HG02642 (cell line): ENCODE results near the gene RYR1.
"Not testable (repeated sequence)": the region's sequence is repeated elsewhere in the genome, so short reads cannot be mapped to it uniquely, and the experiment has no call there.

Experiments used
- ATAC-seq: cut with Tn5 transposase; IDR thresholded peaks from one replicate; pipeline ENCODE4 v1.9.1; 2021; ENCODE audit warnings: mild to moderate bottlenecking; ENCODE audit not compliant: unreplicated experiment, poor library complexity

The RYR1 gene

DNA sequence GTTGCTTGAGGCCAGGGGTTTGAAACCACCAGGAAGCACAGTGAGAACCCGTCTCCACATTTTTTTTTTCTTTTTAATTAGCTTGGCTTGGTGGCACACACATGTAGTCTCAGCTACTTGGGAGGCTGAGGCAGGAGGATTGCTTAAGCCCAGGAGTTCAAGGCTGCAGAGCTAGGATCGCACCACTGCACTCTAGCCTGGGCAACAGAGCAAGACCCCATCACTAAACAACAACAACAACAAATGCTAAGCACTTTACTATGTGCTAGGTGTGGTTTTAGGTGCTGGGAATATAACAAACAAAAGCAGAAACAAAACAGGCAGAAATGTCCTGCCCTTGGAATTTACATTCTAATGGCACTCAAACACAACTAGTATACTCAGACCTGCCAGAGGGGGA lies 51.3 kb downstream of the RYR1 start:
- no peak for ATAC-seq

DNA sequence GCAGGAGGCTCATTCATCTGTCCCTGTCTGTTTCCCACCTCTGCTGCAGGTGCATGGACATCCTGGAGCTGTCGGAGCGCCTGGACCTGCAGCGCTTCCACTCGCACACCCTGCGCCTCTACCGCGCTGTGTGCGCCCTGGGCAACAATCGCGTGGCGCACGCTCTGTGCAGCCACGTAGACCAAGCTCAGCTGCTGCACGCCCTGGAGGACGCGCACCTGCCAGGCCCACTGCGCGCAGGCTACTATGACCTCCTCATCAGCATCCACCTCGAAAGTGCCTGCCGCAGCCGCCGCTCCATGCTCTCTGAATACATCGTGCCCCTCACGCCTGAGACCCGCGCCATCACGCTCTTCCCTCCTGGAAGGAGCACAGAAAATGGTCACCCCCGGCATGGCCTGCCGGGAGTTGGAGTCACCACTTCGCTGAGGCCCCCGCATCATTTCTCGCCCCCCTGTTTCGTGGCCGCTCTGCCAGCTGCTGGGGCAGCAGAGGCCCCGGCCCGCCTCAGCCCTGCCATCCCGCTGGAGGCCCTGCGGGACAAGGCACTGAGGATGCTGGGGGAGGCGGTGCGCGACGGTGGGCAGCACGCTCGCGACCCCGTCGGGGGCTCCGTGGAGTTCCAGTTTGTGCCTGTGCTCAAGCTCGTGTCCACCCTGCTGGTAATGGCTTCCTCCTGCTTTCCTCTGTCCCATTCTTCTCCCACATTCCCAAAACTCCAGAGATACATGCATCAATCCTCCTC lies 52.2 kb downstream of the RYR1 start:
- ATAC-seq: no peak

DNA sequence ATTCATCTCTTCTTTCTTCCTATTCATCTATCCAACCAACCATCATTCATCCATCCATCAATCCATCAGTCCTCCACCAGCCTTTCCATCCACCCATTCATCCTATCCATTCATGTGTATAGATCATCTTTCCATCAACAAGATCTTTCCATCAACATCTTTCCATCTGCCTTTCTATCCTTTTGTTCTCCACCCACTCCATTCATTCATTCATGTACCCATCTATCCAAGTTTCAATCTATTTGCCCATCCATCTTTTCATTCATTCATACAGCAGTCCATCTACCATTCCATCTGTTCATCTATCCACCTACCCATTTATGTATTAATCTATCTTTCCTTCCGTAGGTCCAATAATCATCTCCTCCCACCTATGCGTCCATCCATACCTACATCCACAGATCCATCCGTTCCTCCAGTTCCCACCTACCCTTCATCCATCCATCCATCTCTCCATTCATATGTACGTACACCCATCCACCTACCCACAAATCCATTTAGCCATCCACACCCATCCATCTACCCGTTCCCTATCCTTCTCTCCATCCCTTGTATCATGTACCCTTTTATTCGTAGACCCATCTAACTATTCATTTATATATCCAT lies 53.3 kb downstream of the RYR1 start:
- ATAC-seq: no peak

DNA sequence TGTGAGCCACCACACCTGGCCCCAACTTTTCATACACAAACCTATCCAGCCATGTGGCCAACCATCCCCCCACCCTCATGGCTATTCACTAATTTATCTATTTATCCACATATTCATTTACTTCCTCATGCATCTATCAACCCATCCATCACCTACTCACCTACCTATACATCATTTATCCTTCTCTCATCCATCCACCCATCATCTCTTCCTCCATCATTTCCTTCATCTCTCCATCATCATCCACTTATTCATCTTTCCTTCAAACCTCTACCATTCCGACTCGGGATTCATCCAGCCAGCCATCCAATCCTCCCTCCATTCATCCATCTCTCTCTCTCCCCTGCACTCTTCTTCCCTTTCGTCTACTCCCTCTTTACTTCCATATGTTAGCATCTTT lies 54.6 kb downstream of the RYR1 start:
- no peak for ATAC-seq

DNA sequence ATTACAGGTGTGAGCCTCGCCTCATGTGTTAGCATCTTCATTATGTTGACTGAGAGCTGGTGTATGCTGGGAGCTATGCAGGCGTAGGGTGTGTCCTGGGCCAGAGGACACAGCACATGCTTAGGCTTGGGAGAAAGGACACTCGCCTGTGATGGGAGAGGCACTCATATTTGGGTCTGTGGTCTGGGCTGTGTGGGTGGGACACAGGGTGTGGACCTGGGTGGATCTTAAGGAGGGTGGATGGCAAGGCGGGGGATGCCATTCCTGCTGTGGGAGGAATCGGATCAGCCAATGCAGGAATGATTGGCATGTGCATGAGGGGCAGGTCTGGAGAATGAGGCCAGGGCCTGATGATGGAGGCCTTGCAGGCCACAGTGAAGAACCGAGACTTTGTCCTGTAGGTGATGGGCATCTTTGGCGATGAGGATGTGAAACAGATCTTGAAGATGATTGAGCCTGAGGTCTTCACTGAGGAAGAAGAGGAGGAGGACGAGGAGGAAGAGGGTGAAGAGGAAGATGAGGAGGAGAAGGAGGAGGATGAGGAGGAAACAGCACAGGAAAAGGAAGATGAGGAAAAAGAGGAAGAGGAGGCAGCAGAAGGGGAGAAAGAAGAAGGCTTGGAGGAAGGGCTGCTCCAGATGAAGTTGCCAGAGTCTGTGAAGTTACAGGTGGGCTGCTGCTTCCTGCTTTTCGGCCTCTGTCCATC lies 55.4 kb downstream of the RYR1 start:
- no peak for ATAC-seq

DNA sequence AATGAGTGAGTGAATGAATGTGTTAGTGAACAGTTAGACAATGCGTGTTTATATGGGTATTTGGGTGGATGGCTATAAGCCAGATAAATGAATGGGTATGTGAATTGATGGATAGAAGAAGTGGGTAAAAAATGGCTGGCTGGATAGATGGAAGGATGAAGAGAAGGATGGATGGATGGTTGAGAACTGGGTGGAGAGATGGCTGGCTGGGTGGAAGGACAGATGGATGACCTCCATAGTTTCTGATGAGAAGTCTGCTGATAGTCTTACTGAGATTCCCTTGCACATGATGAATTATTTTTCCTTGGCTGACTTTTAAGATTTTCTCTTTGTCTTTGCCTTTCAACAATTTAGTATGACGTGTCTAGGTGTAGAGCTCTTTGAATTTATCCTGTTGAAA lies 57.4 kb downstream of the RYR1 start:
- ATAC-seq: no peak

DNA sequence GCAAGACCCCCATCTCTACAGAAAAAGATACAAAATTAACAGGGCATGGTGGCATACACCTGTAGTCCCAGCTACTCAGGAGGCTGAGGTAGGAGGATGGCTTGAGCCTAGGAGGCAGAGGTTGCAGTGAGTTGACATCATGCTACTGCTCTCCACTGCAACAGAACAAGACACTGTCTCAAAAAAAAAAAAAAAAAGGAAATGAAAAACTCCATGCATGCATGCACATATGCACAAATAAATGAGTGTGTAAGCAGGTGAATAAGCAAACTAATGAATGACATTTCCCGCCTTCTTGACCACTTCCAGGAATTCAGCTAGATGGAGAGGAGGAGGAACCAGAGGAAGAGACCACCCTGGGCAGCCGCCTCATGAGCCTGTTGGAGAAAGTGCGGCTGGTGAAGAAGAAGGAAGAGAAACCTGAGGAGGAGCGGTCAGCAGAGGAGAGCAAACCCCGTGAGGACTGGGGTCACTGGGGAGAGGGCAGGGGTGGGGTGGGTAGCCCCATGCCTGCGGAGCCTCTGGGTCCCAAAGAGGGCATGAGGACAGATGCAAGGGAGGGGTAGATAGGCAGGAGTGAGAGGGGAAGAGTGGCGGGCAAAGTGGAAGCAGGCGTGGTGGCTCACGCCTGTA lies 58.8 kb downstream of the RYR1 start:
- no peak for ATAC-seq

DNA sequence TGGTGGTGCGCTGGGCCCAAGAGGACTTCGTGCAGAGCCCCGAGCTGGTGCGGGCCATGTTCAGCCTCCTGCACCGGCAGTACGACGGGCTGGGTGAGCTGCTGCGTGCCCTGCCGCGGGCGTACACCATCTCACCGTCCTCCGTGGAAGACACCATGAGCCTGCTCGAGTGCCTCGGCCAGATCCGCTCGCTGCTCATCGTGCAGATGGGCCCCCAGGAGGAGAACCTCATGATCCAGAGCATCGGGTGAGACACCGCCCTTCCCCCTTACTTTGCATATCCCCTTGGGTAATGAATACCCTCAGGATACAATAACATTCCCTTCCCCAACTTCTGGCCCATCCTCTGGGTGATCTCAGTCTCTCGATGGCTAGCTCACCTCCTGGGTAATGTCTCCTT lies 60.9 kb downstream of the RYR1 start:
- ATAC-seq: no peak

DNA sequence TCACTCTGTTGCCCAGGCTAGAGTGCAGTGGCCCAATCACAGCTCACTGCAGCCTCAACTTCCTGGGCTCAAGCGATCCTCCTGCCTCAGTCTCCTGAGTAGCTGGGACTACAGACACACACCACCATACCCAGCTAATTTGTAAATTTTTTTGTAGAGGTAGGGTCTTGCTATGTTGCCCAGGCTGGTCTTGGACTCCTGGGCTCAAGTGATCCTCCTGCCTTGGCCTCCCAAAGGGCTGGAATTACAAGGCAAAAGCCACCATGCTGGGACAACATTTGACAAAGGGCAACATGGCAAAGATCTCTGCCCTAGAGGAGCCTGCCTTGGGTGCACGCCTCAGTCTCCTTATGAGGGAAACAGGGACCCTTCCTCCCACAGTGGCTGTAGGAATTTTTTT lies 61.9 kb downstream of the RYR1 start:
- not testable (repeated sequence) for ATAC-seq

DNA sequence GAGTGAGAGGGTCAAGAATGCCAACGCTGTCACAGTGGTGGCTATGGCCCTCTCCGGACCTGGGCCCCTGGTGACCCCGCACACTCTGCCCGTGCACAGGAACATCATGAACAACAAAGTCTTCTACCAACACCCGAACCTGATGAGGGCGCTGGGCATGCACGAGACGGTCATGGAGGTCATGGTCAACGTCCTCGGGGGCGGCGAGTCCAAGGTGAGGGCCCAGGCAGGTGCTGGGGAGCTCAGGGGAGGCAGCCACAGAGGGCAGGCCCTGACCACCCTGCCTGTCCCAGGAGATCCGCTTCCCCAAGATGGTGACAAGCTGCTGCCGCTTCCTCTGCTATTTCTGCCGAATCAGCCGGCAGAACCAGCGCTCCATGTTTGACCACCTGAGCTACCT lies 62.6 kb downstream of the RYR1 start:
- ATAC-seq: no peak

DNA sequence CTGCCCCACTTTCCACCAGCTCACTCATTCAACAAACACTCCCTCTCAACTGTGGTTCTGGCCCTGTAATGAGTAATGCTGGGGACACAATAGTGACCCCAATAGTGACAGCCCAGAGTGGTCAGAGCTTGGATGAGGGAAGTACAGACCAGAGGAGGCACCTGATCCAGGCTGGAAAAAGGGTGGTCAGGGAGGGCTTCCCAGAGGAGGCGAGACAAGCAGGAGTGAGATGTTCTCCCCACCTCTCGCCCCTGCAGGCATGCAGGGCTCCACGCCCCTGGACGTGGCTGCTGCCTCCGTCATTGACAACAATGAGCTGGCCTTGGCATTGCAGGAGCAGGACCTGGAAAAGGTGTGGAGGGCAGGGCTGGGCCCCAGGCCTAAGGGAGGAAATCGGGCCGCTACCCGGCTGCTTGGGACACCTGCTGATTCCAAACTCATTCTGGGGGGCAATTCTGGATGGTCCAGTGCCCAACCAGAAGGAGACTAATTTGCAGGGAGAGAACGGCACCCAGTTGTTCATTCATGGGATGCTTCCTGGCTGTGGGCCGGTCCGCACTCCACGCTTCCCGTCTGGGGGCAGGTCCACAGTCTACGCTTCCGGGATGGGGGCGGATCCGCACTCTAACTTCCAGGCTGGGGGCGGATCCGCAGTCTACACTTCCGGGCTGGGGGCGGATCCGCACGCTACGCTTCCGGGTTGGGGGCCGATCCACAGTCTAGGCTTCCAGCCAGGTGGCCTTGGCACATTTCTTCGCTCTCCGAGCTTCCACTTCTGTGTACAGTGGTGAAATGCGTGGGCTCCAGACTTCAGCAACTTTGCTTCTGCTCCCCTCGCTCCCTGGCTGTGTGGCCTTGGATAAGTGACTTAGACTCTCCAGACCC lies 63.4 kb downstream of the RYR1 start:
- no peak for ATAC-seq

DNA sequence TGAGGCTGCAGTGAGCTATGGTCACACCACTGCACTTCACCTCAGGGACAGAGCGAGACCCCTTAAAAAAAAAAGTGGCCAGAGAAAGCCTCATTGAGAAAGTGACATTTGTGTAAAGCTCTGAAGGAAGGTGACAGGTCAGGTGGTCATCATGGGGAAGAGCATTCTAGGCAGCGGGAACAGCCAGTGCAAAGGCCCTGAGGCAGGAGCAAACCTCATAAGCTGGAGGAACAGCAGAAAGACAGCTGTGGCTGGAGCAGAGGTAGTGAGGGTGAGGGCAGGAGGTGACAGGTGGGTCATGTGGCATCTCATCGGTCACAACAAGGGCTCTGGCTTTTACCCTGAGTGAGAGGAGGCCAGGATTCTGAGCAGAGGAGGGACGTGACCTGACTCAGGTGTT lies 64.4 kb downstream of the RYR1 start:
- no peak for ATAC-seq

DNA sequence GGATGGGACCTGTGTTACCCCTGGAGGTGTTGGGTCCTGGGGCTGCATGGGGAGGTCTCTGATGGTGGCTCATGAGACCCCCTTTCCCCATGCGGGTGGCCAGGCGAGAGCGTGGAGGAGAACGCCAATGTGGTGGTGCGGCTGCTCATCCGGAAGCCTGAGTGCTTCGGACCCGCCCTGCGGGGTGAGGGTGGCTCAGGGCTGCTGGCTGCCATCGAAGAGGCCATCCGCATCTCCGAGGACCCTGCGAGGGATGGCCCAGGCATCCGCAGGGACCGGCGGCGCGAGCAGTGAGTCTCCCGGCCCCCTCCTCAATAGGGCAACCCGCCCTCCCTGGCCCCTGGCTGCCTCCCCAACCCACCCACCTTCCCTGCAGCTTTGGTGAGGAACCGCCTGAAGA lies 66.0 kb downstream of the RYR1 start:
- no peak for ATAC-seq

DNA sequence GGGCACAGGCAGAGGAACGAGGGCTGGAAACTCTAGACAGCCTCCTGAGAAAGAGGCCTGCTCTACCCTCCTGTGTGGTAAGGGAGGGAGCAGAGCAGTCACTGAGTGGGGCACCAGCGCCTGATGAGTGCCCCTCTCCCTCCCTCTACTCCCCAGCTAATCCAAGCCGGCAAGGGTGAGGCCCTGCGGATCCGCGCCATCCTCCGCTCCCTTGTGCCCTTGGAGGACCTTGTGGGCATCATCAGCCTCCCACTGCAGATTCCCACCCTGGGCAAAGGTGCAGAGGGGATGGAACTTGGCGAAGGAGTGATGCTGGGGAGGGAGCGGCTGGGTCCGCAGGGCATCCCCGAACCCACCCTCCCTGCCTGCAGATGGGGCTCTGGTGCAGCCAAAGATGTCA lies 67.0 kb downstream of the RYR1 start:
- ATAC-seq: no peak

DNA sequence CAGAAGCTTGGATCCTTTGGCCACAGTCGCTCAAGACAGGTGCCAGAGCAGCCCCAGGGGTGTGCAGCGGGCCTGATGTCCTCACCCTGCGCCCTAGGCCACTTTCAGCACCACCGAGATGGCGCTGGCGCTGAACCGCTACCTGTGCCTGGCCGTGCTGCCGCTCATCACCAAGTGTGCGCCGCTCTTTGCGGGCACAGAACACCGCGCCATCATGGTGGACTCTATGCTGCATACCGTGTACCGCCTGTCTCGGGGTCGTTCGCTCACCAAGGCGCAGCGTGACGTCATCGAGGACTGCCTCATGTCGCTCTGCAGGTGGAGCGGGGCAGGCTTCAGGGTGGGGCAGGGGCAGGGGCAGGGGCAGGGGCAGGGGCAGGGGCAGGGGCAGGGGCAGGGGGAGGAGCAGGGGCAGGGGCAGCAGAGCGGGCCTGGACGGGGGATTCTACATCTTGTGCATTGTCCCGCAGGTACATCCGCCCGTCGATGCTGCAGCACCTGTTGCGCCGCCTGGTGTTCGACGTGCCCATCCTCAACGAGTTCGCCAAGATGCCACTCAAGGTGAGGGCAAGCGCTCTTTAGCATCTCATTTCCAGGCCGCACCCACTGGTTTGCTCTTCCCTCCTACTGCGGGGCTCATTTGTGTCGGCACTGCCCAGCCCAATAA lies 69.1 kb downstream of the RYR1 start:
- no peak for ATAC-seq

DNA sequence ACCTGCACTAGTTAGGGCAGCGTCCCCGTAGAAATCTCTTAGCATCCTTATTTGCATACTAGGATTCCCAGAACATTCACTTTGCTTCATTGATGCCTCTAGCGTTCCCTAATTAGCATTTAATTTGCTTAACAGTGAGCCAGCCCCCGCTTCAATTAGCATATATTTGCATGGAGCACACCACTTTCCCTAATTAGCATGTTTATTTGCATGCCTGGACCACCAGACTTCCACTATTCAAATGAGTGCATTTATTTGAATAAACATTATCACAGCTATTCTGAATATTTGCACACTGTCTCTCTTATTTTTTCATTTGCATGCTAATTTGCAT lies 69.6 kb downstream of the RYR1 start:
- no peak for ATAC-seq

DNA sequence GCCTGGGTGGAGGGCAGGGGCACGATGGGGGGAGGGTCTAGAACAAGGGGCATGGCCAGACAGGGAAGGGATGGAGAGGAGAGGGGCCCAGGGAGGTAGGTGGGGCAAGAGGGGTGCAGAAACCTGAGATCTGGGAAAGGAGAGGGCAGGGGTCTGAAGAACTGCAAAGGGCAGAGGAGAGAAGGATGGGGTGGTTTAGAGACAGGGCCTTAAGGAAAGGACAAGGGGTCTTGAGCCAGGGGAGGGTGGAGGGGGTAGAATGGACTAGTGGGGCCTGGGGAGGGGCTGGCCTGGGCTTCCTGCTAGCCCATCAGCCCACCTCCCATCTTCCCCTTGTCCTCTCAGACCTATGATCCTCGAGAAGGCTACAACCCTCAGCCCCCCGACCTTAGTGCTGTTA lies 72.5 kb downstream of the RYR1 start:
- ATAC-seq: no peak

DNA sequence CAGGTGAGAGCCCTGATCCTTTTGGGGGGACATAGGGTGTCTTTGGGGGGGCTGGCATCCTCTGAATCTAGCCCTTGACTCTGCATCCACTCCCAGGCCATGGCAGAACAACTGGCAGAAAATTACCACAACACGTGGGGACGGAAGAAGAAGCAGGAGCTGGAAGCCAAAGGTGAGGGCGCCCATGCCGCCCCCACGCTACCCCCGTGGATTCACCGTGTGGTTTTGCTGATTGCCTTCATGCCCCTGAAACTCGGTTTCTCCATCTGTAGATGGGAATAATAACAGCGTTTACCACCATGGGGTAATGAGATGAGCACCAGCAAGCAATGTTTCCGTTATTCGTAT lies 72.9 kb downstream of the RYR1 start:
- ATAC-seq: no peak

DNA sequence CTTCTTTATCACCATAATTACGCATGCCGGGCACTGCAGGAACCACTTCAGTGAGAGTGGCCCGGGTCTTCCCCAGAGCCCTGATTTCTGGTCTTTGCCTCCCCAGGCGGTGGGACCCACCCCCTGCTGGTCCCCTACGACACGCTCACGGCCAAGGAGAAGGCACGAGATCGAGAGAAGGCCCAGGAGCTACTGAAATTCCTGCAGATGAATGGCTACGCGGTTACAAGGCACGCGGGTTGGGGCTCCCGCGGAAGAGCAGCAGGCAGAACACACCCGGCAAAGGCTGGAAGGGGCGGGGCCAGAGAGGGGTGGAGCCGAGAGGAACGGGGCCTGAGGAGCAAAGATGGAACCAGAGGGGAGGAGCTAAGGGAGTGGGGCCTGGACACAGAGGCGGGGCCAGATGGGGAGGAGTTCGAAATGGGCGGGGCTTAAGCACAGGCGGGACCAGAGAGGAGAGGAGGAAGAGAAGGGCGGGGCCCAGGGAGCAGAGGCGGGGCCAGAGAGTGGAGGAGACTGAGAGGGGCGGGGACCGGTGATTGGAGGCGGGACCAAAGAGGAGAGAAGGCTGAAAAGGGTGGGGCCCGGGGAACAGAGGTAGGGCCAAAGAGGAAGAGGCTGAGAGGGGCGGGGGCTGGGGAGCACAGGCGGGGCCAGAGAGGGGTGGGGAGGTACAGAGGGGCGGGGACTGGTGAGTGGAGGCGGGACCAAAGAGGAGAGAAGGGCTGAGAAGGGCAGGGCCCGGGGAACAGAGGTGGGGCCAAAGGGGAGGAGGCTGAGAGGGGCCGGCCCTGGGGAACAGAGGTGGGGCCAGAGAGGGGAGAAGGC lies 73.4 kb downstream of the RYR1 start:
- ATAC-seq: no peak
